ENCODE measurements around the gene NFKB1. TPM values are rescaled to one million over a fixed set of nuclear protein-coding genes. Genes with fewer than 3 reads are reported as not detected.

The NFKB1 gene
- total RNA-seq, 1 donor from 2014 or later: 20.6 TPM

- no peaks in the 10 kb centered on the region for H3K27me3 Mint-ChIP-seq
- no peak overlapping the region for H3K27ac Mint-ChIP-seq
These were observed 73.2 kb downstream of the NFKB1 start for GRCh38 chr4:102574317-102574716.

DNA sequence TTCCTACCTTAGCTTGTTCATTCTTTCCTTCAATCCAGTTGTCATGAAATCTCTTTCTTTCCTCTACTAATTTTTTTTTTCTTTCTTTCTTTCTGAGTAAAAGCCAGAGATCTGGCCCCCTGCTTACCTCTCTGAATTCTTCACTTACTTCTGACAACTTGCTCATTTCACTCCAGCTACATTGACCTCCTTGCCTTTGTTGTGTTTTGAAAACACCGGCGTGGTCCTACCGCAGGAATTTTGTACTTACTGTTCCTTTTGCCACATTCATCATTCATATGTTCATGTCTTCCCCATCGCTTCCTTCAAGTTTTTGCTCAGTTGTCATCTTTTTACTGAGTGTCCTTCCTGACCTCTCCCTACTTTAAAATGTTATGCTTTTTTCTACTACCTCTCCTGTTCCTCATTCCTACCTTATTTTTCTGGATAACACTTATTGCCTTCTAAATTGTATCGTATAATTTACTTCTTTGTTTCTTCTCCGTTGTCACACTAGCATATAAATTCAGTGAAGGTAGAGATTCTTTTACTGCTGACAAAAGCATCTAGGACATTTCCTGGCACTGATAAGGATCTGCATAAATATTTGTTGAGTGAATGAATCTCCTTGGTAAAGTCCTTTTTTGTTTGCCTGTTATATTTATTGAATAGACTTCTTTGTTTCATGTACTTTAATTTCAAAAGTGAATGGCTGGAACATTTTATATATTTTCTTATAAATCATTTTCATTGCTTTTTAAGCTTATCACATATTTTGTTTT lies 74.4 kb downstream of the NFKB1 start:
- Mint-ChIP-seq H3K36me3 (peaks cover 15% of the 10 kb centered on the region), H3K27ac (peak overlapping the region; percentile 12), H3K27me3 (no peaks in the 10 kb centered on the region), H3K4me3 (no peak overlapping the region), H3K4me1 (ENCODE audit: unreplicated experiment) (peaks cover 8% of the 10 kb centered on the region), H3K9me3 (no peaks in the 10 kb centered on the region)
- DNase-seq (ENCODE audit: extremely low spot score, unreplicated experiment): no peak
- TF ChIP-seq, protein P1, sequence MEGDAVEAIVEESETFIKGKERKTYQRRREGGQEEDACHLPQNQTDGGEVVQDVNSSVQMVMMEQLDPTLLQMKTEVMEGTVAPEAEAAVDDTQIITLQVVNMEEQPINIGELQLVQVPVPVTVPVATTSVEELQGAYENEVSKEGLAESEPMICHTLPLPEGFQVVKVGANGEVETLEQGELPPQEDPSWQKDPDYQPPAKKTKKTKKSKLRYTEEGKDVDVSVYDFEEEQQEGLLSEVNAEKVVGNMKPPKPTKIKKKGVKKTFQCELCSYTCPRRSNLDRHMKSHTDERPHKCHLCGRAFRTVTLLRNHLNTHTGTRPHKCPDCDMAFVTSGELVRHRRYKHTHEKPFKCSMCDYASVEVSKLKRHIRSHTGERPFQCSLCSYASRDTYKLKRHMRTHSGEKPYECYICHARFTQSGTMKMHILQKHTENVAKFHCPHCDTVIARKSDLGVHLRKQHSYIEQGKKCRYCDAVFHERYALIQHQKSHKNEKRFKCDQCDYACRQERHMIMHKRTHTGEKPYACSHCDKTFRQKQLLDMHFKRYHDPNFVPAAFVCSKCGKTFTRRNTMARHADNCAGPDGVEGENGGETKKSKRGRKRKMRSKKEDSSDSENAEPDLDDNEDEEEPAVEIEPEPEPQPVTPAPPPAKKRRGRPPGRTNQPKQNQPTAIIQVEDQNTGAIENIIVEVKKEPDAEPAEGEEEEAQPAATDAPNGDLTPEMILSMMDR (conservative IDR thresholded peaks at IDR 0.05): no peak

More at GRCh38 chr4:102574317-102574716, 73.2 kb downstream of the NFKB1 start:
- no peaks in the 10 kb centered on the region for H3K9me3 Mint-ChIP-seq
- peaks cover 17% of the 10 kb centered on the region for H3K36me3 Mint-ChIP-seq
- TF ChIP-seq, protein P1 (conservative IDR thresholded peaks at IDR 0.05): no peak
- peaks cover 8% of the 10 kb centered on the region for H3K4me1 Mint-ChIP-seq (ENCODE audit: unreplicated experiment)
- DNase-seq (ENCODE audit: extremely low spot score, unreplicated experiment): no peak
- H3K4me3 Mint-ChIP-seq: no peak overlapping the region

- H3K27ac Mint-ChIP-seq: no peak overlapping the region
- TF ChIP-seq, protein P1 (conservative IDR thresholded peaks at IDR 0.05): no peak
- H3K36me3 Mint-ChIP-seq: peaks cover 21% of the 10 kb centered on the region
- H3K9me3 Mint-ChIP-seq: no peaks in the 10 kb centered on the region
- no peaks in the 10 kb centered on the region for H3K27me3 Mint-ChIP-seq
- no peak overlapping the region for H3K4me3 Mint-ChIP-seq
- peaks cover 8% of the 10 kb centered on the region for H3K4me1 Mint-ChIP-seq (ENCODE audit: unreplicated experiment)
- no peak for DNase-seq (ENCODE audit: extremely low spot score, unreplicated experiment)
These were observed 77.1 kb downstream of the NFKB1 start for GRCh38 chr4:102578270-102578669.

GRCh38 chr4:102578819-102579218 lies 77.7 kb downstream of the NFKB1 start:
- Mint-ChIP-seq H3K9me3 (no peaks in the 10 kb centered on the region), H3K27ac (no peak overlapping the region), H3K4me1 (ENCODE audit: unreplicated experiment) (peaks cover 8% of the 10 kb centered on the region), H3K36me3 (peaks cover 24% of the 10 kb centered on the region), H3K4me3 (no peak overlapping the region), H3K27me3 (no peaks in the 10 kb centered on the region)
- TF ChIP-seq, protein P1 (conservative IDR thresholded peaks at IDR 0.05): peak; percentile 38
- no peak for DNase-seq (ENCODE audit: extremely low spot score, unreplicated experiment)

DNA sequence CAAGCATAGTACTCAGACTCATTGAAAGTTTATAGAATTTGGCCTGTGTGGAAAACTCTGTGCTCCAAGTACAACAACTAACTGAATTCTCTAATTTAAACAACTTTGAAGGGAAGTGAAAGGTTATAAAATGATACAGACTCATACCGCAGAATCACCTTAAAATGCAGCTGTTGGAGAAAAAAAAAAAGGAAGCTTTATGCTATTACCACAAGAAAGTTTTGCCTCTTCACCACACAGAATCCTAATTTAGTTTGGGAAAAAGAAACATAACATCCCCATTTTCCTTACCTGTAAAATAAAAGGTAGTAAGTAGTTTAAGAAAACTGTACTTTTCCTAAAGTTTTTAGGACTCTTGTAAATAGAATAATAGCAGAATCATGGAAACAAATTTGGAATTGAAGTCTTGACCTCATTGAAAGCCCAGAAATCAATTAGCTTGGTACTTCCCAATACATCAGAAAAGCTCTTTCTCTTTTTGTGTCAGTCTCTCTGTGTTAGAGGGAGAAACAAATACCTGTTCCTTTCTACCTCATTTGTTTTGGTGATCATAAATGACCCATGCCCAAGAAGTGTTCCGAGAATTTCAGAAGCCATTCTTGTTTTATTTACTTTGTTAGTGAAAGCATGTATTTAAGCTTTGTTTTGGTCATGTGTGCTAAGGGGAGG lies 78.8 kb downstream of the NFKB1 start:
- Mint-ChIP-seq H3K27ac (no peak overlapping the region), H3K9me3 (no peaks in the 10 kb centered on the region), H3K4me1 (ENCODE audit: unreplicated experiment) (peaks cover 8% of the 10 kb centered on the region), H3K36me3 (peaks cover 28% of the 10 kb centered on the region), H3K4me3 (no peak overlapping the region), H3K27me3 (no peaks in the 10 kb centered on the region)
- TF ChIP-seq, protein P1 (conservative IDR thresholded peaks at IDR 0.05): no peak
- no peak for DNase-seq (ENCODE audit: extremely low spot score, unreplicated experiment)
